Ishikawa (cell line): ENCODE results near the gene STAT5A.

Experiments used
- CEBPB ChIP-seq: IDR thresholded peaks from 2 replicates; pipeline ENCODE4 v1.6.1; 2012
- CREB1 ChIP-seq: IDR thresholded peaks from 2 replicates; pipeline ENCODE4 v1.6.1; 2012; ENCODE audit warnings: low read depth
- EGR1 ChIP-seq: IDR thresholded peaks from 2 replicates; pipeline ENCODE4 v1.6.1; 2012
- EP300 ChIP-seq: IDR thresholded peaks from 2 replicates; pipeline ENCODE4 v1.6.1; 2012; ENCODE audit warnings: borderline replicate concordance
- FOXM1 ChIP-seq: IDR thresholded peaks from 2 replicates; pipeline ENCODE4 v1.6.1; 2012; ENCODE audit warnings: low read depth, borderline replicate concordance
- NFIC ChIP-seq: IDR thresholded peaks from 2 replicates; pipeline ENCODE4 v1.6.1; 2012
- RAD21 ChIP-seq: IDR thresholded peaks from 2 replicates; pipeline ENCODE4 v1.6.1; 2012; ENCODE audit warnings: low read depth
- TCF12 ChIP-seq: IDR thresholded peaks from 2 replicates; pipeline ENCODE4 v1.6.1; 2012; ENCODE audit warnings: low read depth
- TEAD4 ChIP-seq: IDR thresholded peaks from 2 replicates; pipeline ENCODE4 v1.6.1; 2012
- YY1 ChIP-seq: IDR thresholded peaks from 2 replicates; pipeline ENCODE4 v1.6.1; 2012; ENCODE audit warnings: low read depth
- ZBTB7A ChIP-seq: IDR thresholded peaks from 2 replicates; pipeline ENCODE4 v1.6.1; 2012; ENCODE audit warnings: low read depth

DNA sequence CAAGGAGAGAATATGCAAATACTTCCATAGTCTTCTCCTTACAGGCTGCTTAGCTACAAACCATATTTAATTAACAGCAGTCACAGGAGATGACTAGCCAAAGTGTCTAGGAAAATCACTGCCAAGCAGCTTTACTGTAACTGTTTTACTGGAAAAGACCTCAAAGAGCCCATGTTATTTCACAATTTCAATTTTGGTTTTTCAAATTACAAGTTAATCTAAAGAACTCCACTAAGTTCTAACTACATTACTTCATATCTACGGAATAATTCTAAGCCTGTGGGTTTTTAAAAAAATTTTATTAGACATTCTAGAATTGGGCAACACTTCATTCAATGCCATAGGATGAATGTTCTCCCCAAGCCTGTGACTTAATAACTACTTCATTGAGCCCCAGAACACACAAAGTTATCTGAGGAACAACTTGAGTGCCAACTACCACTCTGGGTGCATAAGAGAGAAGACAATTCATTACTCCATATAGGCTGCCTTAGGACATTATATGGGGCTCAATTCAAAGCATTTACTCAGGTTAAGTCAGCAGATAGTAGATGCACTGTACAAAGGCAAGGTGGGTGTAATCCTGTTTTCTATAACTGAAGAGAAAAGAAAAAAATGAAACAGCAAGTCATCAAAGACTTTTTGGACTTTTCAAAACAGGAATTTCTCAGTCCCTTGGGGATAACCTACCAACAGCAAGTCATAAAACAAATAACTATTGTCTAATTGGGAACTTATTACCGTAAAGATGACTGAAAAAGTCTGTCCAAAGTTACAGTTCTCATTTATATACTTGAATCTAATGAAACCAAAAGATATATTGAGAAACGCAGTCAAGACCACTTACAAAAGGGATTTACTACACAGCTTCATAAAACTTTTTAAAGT lies 66.9 kb downstream of the STAT5A start:
- TF ChIP-seq TCF12 = no peak
- no peak for TF ChIP-seq YY1
- TF ChIP-seq EGR1 = no peak
- TF ChIP-seq RAD21 = no peak
- no peak for TF ChIP-seq CREB1
- TF ChIP-seq ZBTB7A = no peak
- no peak for TF ChIP-seq FOXM1
- no peak for TF ChIP-seq TEAD4
- TF ChIP-seq NFIC = no peak
- TF ChIP-seq EP300 = no peak
- TF ChIP-seq CEBPB = no peak
